PC-9 (cell line): ENCODE data around the gene U2SURP.

ENCODE experiments used
- CTCF ChIP-seq: fragments of 200-600 bp; sonication (generic); conservative IDR thresholded peaks from 2 replicates; pipeline ENCODE4 v1.6.1; 2017; ENCODE audit warnings: mixed run types, antibody characterized with exemption, mild to moderate bottlenecking, moderate library complexity
- EZH2 ChIP-seq: fragments of 200-600 bp; sonication (generic); IDR thresholded peaks from 2 replicates; pipeline ENCODE4 v1.8.0; 2017; ENCODE audit warnings: antibody characterized with exemption, low read depth

GRCh38 chr3:142965581-142965980 is 35.8 kb upstream of the U2SURP start:
- no peak for TF ChIP-seq CTCF
- no peak for TF ChIP-seq EZH2
